Measurements from ENCODE around the gene PM20D1.

DNA sequence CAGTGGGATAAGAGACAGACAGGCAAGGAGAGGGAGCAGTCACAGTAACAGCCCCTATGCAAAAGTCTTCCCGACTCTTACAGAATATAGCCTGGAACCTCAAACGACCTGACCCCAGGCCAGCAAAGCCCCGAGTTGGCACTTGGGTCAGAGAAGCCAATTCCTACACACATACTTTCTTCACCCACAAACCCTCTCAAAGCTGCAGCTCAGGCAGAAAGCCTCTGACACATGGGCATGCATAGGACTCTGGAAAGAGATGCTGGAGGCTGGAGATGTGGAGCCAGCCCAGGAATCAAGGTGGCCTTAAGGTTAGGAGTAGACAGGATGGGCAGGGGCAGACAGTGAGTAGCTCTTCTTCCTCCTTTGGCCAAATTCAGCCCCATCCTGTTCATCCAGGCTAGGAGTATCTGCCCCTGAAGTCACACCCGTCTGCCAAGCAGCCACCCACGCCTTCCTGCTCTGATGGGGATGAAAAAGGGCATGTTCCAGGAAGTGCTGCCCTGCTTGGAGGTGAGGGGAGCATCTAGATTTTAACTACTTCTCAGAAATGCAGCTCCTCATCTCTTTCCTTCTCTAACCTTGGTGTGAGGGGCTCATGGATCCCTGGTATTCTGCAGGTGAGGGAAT lies 44.7 kb downstream of the PM20D1 start:
- TF ChIP-seq, protein P1, sequence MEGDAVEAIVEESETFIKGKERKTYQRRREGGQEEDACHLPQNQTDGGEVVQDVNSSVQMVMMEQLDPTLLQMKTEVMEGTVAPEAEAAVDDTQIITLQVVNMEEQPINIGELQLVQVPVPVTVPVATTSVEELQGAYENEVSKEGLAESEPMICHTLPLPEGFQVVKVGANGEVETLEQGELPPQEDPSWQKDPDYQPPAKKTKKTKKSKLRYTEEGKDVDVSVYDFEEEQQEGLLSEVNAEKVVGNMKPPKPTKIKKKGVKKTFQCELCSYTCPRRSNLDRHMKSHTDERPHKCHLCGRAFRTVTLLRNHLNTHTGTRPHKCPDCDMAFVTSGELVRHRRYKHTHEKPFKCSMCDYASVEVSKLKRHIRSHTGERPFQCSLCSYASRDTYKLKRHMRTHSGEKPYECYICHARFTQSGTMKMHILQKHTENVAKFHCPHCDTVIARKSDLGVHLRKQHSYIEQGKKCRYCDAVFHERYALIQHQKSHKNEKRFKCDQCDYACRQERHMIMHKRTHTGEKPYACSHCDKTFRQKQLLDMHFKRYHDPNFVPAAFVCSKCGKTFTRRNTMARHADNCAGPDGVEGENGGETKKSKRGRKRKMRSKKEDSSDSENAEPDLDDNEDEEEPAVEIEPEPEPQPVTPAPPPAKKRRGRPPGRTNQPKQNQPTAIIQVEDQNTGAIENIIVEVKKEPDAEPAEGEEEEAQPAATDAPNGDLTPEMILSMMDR (IDR thresholded peaks at IDR 0.05), result no peak
- TF ChIP-seq POLR2A (IDR thresholded peaks at IDR 0.05) (no peak), POLR2AphosphoS5 (IDR thresholded peaks at IDR 0.05) (no peak), EP300 (IDR thresholded peaks at IDR 0.05) (no peak)
